ENCODE results near the gene C1QC.

C1QC gene

GRCh38 chr1:22696610-22697009 lies 53.2 kb downstream of the C1QC start:
- Histone ChIP-seq H3K4me1 (no peaks in the 10 kb centered on the region), H3K36me3 (no peaks in the 10 kb centered on the region), H3K4me3 (ENCODE audit: low read depth, low read length) (no peak overlapping the region), H3K27me3 (no peaks in the 10 kb centered on the region), H3K9me3 (no peaks in the 10 kb centered on the region)
- no peak for TF ChIP-seq CTCF (IDR thresholded peaks at IDR 0.05; ENCODE audit: low read depth, low read length)
- DNase-seq: no peak
